Caco-2 (cell line): ENCODE data around the gene KATNAL1. TPM values are rescaled to one million over a fixed set of nuclear protein-coding genes. Genes with fewer than 3 reads are reported as not detected.

Source experiments
- BruUV-seq: library from RNA; stranded (reverse); fragments of 400-500 nt; replicated peaks from 2 replicates; lab custom pipeline; 2021; lab: Mats Ljungman, UMichigan
- CTCF ChIA-PET: fragments of 300-600 bp; sonication (Branson Sonifier 250); formaldehyde crosslinking; loops from one replicate; lab custom pipeline; 2022; ENCODE audit warnings: antibody characterized with exemption; lab: Charles Lee
- POLR2A ChIA-PET: fragments of 300-600 bp; sonication (Branson Sonifier 250); formaldehyde crosslinking; loops from one replicate; lab custom pipeline; 2022; ENCODE audit warnings: antibody characterized with exemption; lab: Charles Lee
- DNase-seq, 2 experiments: peaks; one replicate each; pipeline versions ENCODE4 v3.0.0 to v3.0.0-alpha.2; 2020 to 2022
- H3K27me3 ChIP-seq: replicated peaks from 2 replicates; pipeline ENCODE4 v1.6.0; 2011; ENCODE audit warnings: low read length; ENCODE audit not compliant: control insufficient read depth, insufficient read depth
- H3K36me3 ChIP-seq: 2 replicates; pipeline ENCODE4 v1.5.1; 2011; ENCODE audit warnings: low read length; ENCODE audit not compliant: control insufficient read depth, insufficient read depth
- H3K4me1 ChIP-seq: fragments of 250-450 bp; sonication (Bioruptor Pico); 2 replicates; pipeline ENCODE4 v1.5.1; 2020; ENCODE audit warnings: mild to moderate bottlenecking
- H3K4me3 ChIP-seq: 2 replicates; pipeline ENCODE4 v1.5.1; 2011; ENCODE audit warnings: low read depth, mild to moderate bottlenecking, control low read depth, low read length
- H3K9me3 ChIP-seq: fragments of 250-450 bp; sonication (Bioruptor Pico); 2 replicates; pipeline ENCODE4 v1.5.1; 2020; ENCODE audit warnings: mild to moderate bottlenecking, moderate library complexity
- H3K27ac Mint-ChIP-seq: one replicate; pipeline ENCODE4 v1.8.0; 2022; ENCODE audit warnings: mixed read lengths; ENCODE audit not compliant: unreplicated experiment
- H3K27me3 Mint-ChIP-seq: one replicate; pipeline ENCODE4 v1.8.0; 2022; ENCODE audit warnings: mixed read lengths; ENCODE audit not compliant: insufficient read depth, unreplicated experiment
- H3K36me3 Mint-ChIP-seq: one replicate; pipeline ENCODE4 v1.8.0; 2022; ENCODE audit warnings: mild to moderate bottlenecking, mixed read lengths; ENCODE audit not compliant: insufficient read depth, unreplicated experiment
- H3K4me1 Mint-ChIP-seq: one replicate; pipeline ENCODE4 v1.8.0; 2022; ENCODE audit warnings: low read depth, mixed read lengths; ENCODE audit not compliant: unreplicated experiment
- H3K4me3 Mint-ChIP-seq: one replicate; pipeline ENCODE4 v1.8.0; 2022; ENCODE audit warnings: mild to moderate bottlenecking, moderate library complexity, mixed read lengths; ENCODE audit not compliant: unreplicated experiment
- H3K9me3 Mint-ChIP-seq: one replicate; pipeline ENCODE4 v1.8.0; 2022; ENCODE audit warnings: mixed read lengths; ENCODE audit not compliant: unreplicated experiment
- intact Hi-C: fragments of 100-400 bp; cut with micrococcal nuclease; formaldehyde crosslinking; loops from one replicate; pipeline ENCODE4 v1.10.0; 2022; ENCODE audit not compliant: unreplicated experiment
- total RNA-seq: library from RNA; stranded (reverse); gene quantifications from 2 replicates; pipeline ENCODE4 v1.2.3, GENCODE V29; 2022
- TF ChIP-seq, protein P1 (sequence below), 2 experiments: fragments of 200-600 bp in 1 of 2; IDR thresholded peaks; 1 replicate in 1 of 2; 2 replicates in 1 of 2; pipeline versions ENCODE4 v1.5.1 to v1.8.0; 2011 to 2022; ENCODE audit warnings: antibody characterized with exemption in 1 of 2, control low read depth in 1 of 2, inconsistent platforms in 1 of 2, low read depth in 1 of 2, low read length in 1 of 2, mild to moderate bottlenecking in 1 of 2, moderate library complexity in 1 of 2; ENCODE audit not compliant: insufficient read depth in 1 of 2, severe bottlenecking in 1 of 2, unreplicated experiment in 1 of 2

KATNAL1 gene
- total RNA-seq, 1 experiment from 2014 or later: 8.1 TPM

- Mint-ChIP-seq H3K27ac (no peak overlapping the region), H3K27me3 (no peaks in the 10 kb centered on the region), H3K9me3 (no peaks in the 10 kb centered on the region), H3K4me1 (peaks cover 15% of the 10 kb centered on the region), H3K36me3 (no peaks in the 10 kb centered on the region), H3K4me3 (no peak overlapping the region)
- Histone ChIP-seq H3K36me3 (no peaks in the 10 kb centered on the region), H3K27me3 (no peaks in the 10 kb centered on the region), H3K4me1 (peaks cover 38% of the 10 kb centered on the region), H3K9me3 (no peaks in the 10 kb centered on the region), H3K4me3 (no peak overlapping the region)
- ChIA-PET CTCF (interaction anchor here (0.5 kb wide), 1 partner anchor 183 kb away, joined by 3 read pairs; no protein-coding TSS in a partner anchor), POLR2A (no interaction called here)
- intact Hi-C loops: loop anchor here (5.0 kb wide), 1 partner anchor 200 kb away; no protein-coding TSS in a partner anchor
- TF ChIP-seq, protein P1, sequence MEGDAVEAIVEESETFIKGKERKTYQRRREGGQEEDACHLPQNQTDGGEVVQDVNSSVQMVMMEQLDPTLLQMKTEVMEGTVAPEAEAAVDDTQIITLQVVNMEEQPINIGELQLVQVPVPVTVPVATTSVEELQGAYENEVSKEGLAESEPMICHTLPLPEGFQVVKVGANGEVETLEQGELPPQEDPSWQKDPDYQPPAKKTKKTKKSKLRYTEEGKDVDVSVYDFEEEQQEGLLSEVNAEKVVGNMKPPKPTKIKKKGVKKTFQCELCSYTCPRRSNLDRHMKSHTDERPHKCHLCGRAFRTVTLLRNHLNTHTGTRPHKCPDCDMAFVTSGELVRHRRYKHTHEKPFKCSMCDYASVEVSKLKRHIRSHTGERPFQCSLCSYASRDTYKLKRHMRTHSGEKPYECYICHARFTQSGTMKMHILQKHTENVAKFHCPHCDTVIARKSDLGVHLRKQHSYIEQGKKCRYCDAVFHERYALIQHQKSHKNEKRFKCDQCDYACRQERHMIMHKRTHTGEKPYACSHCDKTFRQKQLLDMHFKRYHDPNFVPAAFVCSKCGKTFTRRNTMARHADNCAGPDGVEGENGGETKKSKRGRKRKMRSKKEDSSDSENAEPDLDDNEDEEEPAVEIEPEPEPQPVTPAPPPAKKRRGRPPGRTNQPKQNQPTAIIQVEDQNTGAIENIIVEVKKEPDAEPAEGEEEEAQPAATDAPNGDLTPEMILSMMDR (IDR thresholded peaks at IDR 0.05; ENCODE audit: insufficient read depth in 1 of 2, low read depth in 1 of 2, low read length in 1 of 2, severe bottlenecking in 1 of 2, unreplicated experiment in 1 of 2): no peak
- no TSS peak for BruUV-seq
- DNase-seq: peak in 1 of 2 experiments; percentile 10
These were observed 25.2 kb upstream of the KATNAL1 start for GRCh38 chr13:30332456-30333143.

GRCh38 chr13:30331331-30331771 is 24.0 kb upstream of the KATNAL1 start:
- POLR2A ChIA-PET: no interaction called here
- H3K9me3 ChIP-seq: no peaks in the 10 kb centered on the region
- no peak for DNase-seq
- Mint-ChIP-seq H3K27ac (no peak overlapping the region), H3K9me3 (no peaks in the 10 kb centered on the region), H3K4me3 (no peak overlapping the region), H3K4me1 (peaks cover 12% of the 10 kb centered on the region), H3K27me3 (no peaks in the 10 kb centered on the region), H3K36me3 (no peaks in the 10 kb centered on the region)
- CTCF ChIA-PET: no interaction called here
- BruUV-seq: no TSS peak
- no peak overlapping the region for H3K4me3 ChIP-seq
- H3K4me1 ChIP-seq: peaks cover 34% of the 10 kb centered on the region
- no peaks in the 10 kb centered on the region for H3K27me3 ChIP-seq
- TF ChIP-seq, protein P1 (IDR thresholded peaks at IDR 0.05; ENCODE audit: insufficient read depth in 1 of 2, low read depth in 1 of 2, low read length in 1 of 2, severe bottlenecking in 1 of 2, unreplicated experiment in 1 of 2): no peak
- no peaks in the 10 kb centered on the region for H3K36me3 ChIP-seq
- intact Hi-C loops: loop anchor here (5.0 kb wide), 1 partner anchor 199 kb away; no protein-coding TSS in a partner anchor

GRCh38 chr13:30329009-30329585 is 21.7 kb upstream of the KATNAL1 start:
- DNase-seq: no peak
- Mint-ChIP-seq H3K27me3 (no peaks in the 10 kb centered on the region), H3K4me3 (no peak overlapping the region), H3K36me3 (no peaks in the 10 kb centered on the region), H3K27ac (no peak overlapping the region), H3K9me3 (no peaks in the 10 kb centered on the region), H3K4me1 (peaks cover 12% of the 10 kb centered on the region)
- no peaks in the 10 kb centered on the region for H3K27me3 ChIP-seq
- no TSS peak for BruUV-seq
- ChIA-PET CTCF (no interaction called here), POLR2A (no interaction called here)
- H3K4me3 ChIP-seq: no peak overlapping the region
- peaks cover 30% of the 10 kb centered on the region for H3K4me1 ChIP-seq
- no peaks in the 10 kb centered on the region for H3K36me3 ChIP-seq
- TF ChIP-seq, protein P1 (IDR thresholded peaks at IDR 0.05; ENCODE audit: insufficient read depth in 1 of 2, low read depth in 1 of 2, low read length in 1 of 2, severe bottlenecking in 1 of 2, unreplicated experiment in 1 of 2): no peak
- intact Hi-C loops: no loop called here
- no peaks in the 10 kb centered on the region for H3K9me3 ChIP-seq
